GM23248 (cell line): ENCODE results near the gene PRAC1.

Experiments
- EZH2 ChIP-seq: fragments of 200-600 bp; sonication (generic); IDR thresholded peaks from 2 replicates; pipeline ENCODE4 v1.6.1; 2018; ENCODE audit warnings: antibody characterized with exemption, mild to moderate bottlenecking; ENCODE audit not compliant: insufficient read depth, poor library complexity, severe bottlenecking
- EZH2phosphoT487 ChIP-seq: fragments of 200-600 bp; sonication (generic); IDR thresholded peaks from 2 replicates; pipeline ENCODE4 v1.6.1; 2018; ENCODE audit warnings: antibody characterized with exemption, moderate library complexity, mild to moderate bottlenecking, low read depth; ENCODE audit not compliant: insufficient read depth

GRCh38 chr17:48767263-48767774 lies 45.0 kb upstream of the PRAC1 start:
- TF ChIP-seq EZH2 (no peak), EZH2phosphoT487 (no peak)
